ENCODE data around the gene LRRC23. TPM values are rescaled to one million over a fixed set of nuclear protein-coding genes. Genes with fewer than 3 reads are reported as not detected.
A peak's percentile ranks its signal among the peaks of the same experiment; 100 is the strongest.

The LRRC23 gene
- total RNA-seq, 1 donor from 2014 or later: 2.6 TPM

- no peak overlapping the region for H3K27ac Mint-ChIP-seq (ENCODE audit: unreplicated experiment)
- no peak for TF ChIP-seq CTCF (IDR thresholded peaks at IDR 0.05; ENCODE audit: partially characterized antibody, unreplicated experiment)
- no peak overlapping the region for H3K4me3 Mint-ChIP-seq (ENCODE audit: unreplicated experiment)
Observed at GRCh38 chr12:6941267-6941666, 36.6 kb downstream of the LRRC23 start.

DNA sequence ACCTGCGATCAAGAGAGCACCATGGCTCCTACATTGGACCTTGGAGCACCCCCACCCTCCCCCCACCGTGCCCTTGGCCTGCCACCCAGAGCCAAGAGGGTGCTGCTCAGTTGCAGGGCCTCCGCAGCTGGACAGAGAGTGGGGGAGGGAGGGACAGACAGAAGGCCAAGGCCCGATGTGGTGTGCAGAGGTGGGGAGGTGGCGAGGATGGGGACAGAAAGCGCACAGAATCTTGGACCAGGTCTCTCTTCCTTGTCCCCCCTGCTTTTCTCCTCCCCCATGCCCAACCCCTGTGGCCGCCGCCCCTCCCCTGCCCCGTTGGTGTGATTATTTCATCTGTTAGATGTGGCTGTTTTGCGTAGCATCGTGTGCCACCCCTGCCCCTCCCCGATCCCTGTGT, 37.2 kb downstream of the LRRC23 start:
- TF ChIP-seq CTCF (IDR thresholded peaks at IDR 0.05; ENCODE audit: partially characterized antibody, unreplicated experiment): no peak
- peaks cover 31% of the 10 kb centered on the region for H3K27me3 Mint-ChIP-seq (ENCODE audit: unreplicated experiment)
- H3K9me3 Mint-ChIP-seq (ENCODE audit: unreplicated experiment): peaks cover 26% of the 10 kb centered on the region
- no peak for DNase-seq
- peaks cover 8% of the 10 kb centered on the region for H3K36me3 Mint-ChIP-seq (ENCODE audit: unreplicated experiment)
- no peak overlapping the region for H3K4me3 Mint-ChIP-seq (ENCODE audit: unreplicated experiment)
- H3K27ac Mint-ChIP-seq (ENCODE audit: unreplicated experiment): no peak overlapping the region
- peaks cover 18% of the 10 kb centered on the region for H3K4me1 Mint-ChIP-seq (ENCODE audit: low read depth, unreplicated experiment)

More at GRCh38 chr12:6941267-6941666, 36.6 kb downstream of the LRRC23 start:
- Mint-ChIP-seq H3K9me3 (ENCODE audit: unreplicated experiment) (peaks cover 29% of the 10 kb centered on the region), H3K36me3 (ENCODE audit: unreplicated experiment) (peaks cover 8% of the 10 kb centered on the region), H3K4me1 (ENCODE audit: low read depth, unreplicated experiment) (peaks cover 16% of the 10 kb centered on the region), H3K27me3 (ENCODE audit: unreplicated experiment) (peaks cover 30% of the 10 kb centered on the region)
- no peak for DNase-seq

DNA sequence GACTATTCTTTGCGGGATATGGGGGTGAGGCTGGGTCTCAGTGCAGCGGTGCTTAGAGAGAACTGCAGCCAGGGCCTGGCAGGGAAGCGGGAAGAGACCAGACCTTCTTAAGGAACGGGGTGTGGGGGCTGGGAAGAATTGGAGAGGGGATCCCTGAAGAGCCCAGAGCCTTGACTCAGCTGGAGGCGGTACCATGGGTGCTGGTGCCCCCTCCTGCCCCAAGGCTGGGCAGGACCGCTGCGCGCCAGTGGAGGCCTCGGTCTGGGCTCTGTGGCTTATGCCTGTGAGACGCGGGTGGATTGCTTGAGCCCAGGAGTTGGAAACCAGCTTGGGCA, 37.7 kb downstream of the LRRC23 start:
- H3K9me3 Mint-ChIP-seq (ENCODE audit: unreplicated experiment): peaks cover 26% of the 10 kb centered on the region
- DNase-seq: no peak
- H3K4me1 Mint-ChIP-seq (ENCODE audit: low read depth, unreplicated experiment): peaks cover 21% of the 10 kb centered on the region
- peaks cover 8% of the 10 kb centered on the region for H3K36me3 Mint-ChIP-seq (ENCODE audit: unreplicated experiment)
- TF ChIP-seq CTCF (IDR thresholded peaks at IDR 0.05; ENCODE audit: partially characterized antibody, unreplicated experiment): no peak
- peak overlapping the region; percentile 99 for H3K27ac Mint-ChIP-seq (ENCODE audit: unreplicated experiment)
- H3K27me3 Mint-ChIP-seq (ENCODE audit: unreplicated experiment): peaks cover 35% of the 10 kb centered on the region
- peak overlapping the region; percentile 47 for H3K4me3 Mint-ChIP-seq (ENCODE audit: unreplicated experiment)

DNA sequence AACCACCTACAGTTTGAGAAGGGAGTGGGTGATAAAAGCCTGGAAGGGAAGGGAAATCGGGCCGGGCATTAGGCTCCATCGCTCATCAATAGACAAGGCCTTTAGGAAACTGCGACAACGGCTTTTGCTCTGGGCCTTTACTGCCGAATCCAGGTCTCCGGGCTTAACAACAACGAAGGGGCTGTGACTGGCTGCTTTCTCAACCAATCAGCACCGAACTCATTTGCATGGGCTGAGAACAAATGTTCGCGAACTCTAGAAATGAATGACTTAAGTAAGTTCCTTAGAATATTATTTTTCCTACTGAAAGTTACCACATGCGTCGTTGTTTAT, 38.7 kb downstream of the LRRC23 start:
- peaks cover 35% of the 10 kb centered on the region for H3K27me3 Mint-ChIP-seq (ENCODE audit: unreplicated experiment)

More for the DNA sequence above, 38.7 kb downstream of the LRRC23 start:
- no peak for TF ChIP-seq CTCF (IDR thresholded peaks at IDR 0.05; ENCODE audit: partially characterized antibody, unreplicated experiment)
- Mint-ChIP-seq H3K9me3 (ENCODE audit: unreplicated experiment) (peaks cover 23% of the 10 kb centered on the region), H3K27ac (ENCODE audit: unreplicated experiment) (peak overlapping the region; percentile 99), H3K4me3 (ENCODE audit: unreplicated experiment) (peak overlapping the region; percentile 97), H3K36me3 (ENCODE audit: unreplicated experiment) (peaks cover 8% of the 10 kb centered on the region), H3K4me1 (ENCODE audit: low read depth, unreplicated experiment) (peaks cover 20% of the 10 kb centered on the region)
- peak; percentile 71 for DNase-seq
